MM.1S (cell line): ENCODE data around the gene MYO16.

Experiments used
- DNase-seq: peaks from one replicate; pipeline ENCODE4 v3.0.0-alpha.2; 2015
- H2AFZ ChIP-seq: fragments of 300-600 bp; sonication (generic); 2 replicates; pipeline ENCODE4 v1.6.0; 2016; ENCODE audit warnings: antibody characterized with exemption, low read length
- H3F3A ChIP-seq: fragments of 300-600 bp; sonication (generic); 2 replicates; pipeline ENCODE4 v1.6.1; 2016; ENCODE audit warnings: mild to moderate bottlenecking, antibody characterized with exemption, low read length, moderate library complexity, mixed read lengths; ENCODE audit not compliant: insufficient read depth
- H3K27ac ChIP-seq: fragments of 300-600 bp; sonication (generic); 2 replicates; pipeline ENCODE4 v1.5.1; 2016; ENCODE audit warnings: mild to moderate bottlenecking, low read length
- H3K27me3 ChIP-seq: fragments of 300-600 bp; sonication (generic); replicated peaks from 2 replicates; pipeline ENCODE4 v1.6.0; 2016; ENCODE audit warnings: low read length; ENCODE audit not compliant: insufficient read depth
- H3K36me3 ChIP-seq: fragments of 300-600 bp; sonication (generic); replicated peaks from 2 replicates; pipeline ENCODE4 v1.6.1; 2016; ENCODE audit warnings: mild to moderate bottlenecking, low read length, mixed read lengths; ENCODE audit not compliant: insufficient read depth
- H3K4me1 ChIP-seq: fragments of 300-600 bp; sonication (generic); 2 replicates; pipeline ENCODE4 v1.6.1; 2016; ENCODE audit warnings: low read length, mixed read lengths
- H3K4me2 ChIP-seq: fragments of 300-600 bp; sonication (generic); 2 replicates; pipeline ENCODE4 v1.6.0; 2016; ENCODE audit warnings: low read depth, low read length
- H3K4me3 ChIP-seq: fragments of 300-600 bp; sonication (generic); 2 replicates; pipeline ENCODE4 v1.5.1; 2016; ENCODE audit warnings: low read length, mixed read lengths
- H3K79me2 ChIP-seq: fragments of 300-600 bp; sonication (generic); 2 replicates; pipeline ENCODE4 v1.6.1; 2016; ENCODE audit warnings: mixed run types, low read length, mixed read lengths
- H3K9ac ChIP-seq: fragments of 300-600 bp; sonication (generic); 2 replicates; pipeline ENCODE4 v1.6.1; 2016; ENCODE audit warnings: low read length, mixed read lengths
- H3K9me2 ChIP-seq: fragments of 300-600 bp; sonication (generic); replicated peaks from 2 replicates; pipeline ENCODE4 v1.6.1; 2016; ENCODE audit warnings: mild to moderate bottlenecking, low read length, mixed read lengths; ENCODE audit not compliant: insufficient read depth
- H3K9me3 ChIP-seq: fragments of 300-600 bp; sonication (generic); replicated peaks from 2 replicates; pipeline ENCODE4 v1.6.1; 2016; ENCODE audit warnings: mild to moderate bottlenecking, low read length, mixed read lengths; ENCODE audit not compliant: insufficient read depth
- H4K20me1 ChIP-seq: fragments of 300-600 bp; sonication (generic); 2 replicates; pipeline ENCODE4 v1.6.1; 2016; ENCODE audit warnings: mild to moderate bottlenecking, low read length, moderate library complexity, mixed read lengths; ENCODE audit not compliant: insufficient read depth
- EZH2 ChIP-seq: fragments of 300-600 bp; sonication (generic); optimal IDR thresholded peaks from 2 replicates; pipeline ENCODE3; 2017; ENCODE audit warnings: low read depth, mild to moderate bottlenecking, antibody characterized with exemption, low read length, mixed read lengths
- EZH2phosphoT487 ChIP-seq: fragments of 300-600 bp; sonication (generic); IDR thresholded peaks from 2 replicates; pipeline ENCODE4 v1.6.1; 2018; ENCODE audit warnings: antibody characterized with exemption, low read length
- TF ChIP-seq, protein P1 (sequence below): fragments of 300-600 bp; sonication (generic); IDR thresholded peaks from 2 replicates; pipeline ENCODE4 v1.5.1; 2016; ENCODE audit warnings: antibody characterized with exemption, low read length, mixed read lengths

MYO16 gene

DNA sequence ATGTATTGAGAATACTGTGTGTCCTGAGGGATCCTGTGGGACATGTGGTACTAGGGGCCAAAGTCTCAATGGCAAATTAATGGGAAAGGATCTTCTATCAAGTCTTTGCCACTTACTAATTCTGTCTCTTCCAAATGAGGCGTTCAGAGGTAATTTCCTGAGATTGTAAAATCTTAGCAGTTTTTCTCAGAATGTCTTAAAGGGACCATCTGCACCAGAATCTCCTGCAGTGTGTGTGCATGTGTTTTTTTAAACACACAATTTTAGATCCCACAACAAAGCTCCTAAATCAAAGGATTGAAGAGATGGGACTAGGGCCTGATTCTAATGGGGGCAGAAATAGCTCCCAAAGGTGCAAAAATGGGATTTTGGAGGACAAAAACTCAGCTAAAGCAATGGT, 78.2 kb downstream of the MYO16 start:
- H3K79me2 ChIP-seq, result no peaks in the 10 kb centered on the region
- no peak overlapping the region for H3K9ac ChIP-seq
- H3K9me3 ChIP-seq, result no peaks in the 10 kb centered on the region; the same call in 1 of the 2 replicates
- H3K4me3 ChIP-seq, result no peak overlapping the region
- no peak overlapping the region for H2AFZ ChIP-seq
- no peaks in the 10 kb centered on the region for H3K9me2 ChIP-seq
- no peaks in the 10 kb centered on the region for H3K4me1 ChIP-seq
- no peak for DNase-seq
- no peaks in the 10 kb centered on the region for H3K36me3 ChIP-seq
- no peak overlapping the region for H3K27ac ChIP-seq
- no peaks in the 10 kb centered on the region for H3K27me3 ChIP-seq
- H4K20me1 ChIP-seq, result no peaks in the 10 kb centered on the region
- H3F3A ChIP-seq, result no peaks in the 10 kb centered on the region
- no peak overlapping the region for H3K4me2 ChIP-seq
- TF ChIP-seq EZH2phosphoT487, result no peak
- TF ChIP-seq, protein P1, sequence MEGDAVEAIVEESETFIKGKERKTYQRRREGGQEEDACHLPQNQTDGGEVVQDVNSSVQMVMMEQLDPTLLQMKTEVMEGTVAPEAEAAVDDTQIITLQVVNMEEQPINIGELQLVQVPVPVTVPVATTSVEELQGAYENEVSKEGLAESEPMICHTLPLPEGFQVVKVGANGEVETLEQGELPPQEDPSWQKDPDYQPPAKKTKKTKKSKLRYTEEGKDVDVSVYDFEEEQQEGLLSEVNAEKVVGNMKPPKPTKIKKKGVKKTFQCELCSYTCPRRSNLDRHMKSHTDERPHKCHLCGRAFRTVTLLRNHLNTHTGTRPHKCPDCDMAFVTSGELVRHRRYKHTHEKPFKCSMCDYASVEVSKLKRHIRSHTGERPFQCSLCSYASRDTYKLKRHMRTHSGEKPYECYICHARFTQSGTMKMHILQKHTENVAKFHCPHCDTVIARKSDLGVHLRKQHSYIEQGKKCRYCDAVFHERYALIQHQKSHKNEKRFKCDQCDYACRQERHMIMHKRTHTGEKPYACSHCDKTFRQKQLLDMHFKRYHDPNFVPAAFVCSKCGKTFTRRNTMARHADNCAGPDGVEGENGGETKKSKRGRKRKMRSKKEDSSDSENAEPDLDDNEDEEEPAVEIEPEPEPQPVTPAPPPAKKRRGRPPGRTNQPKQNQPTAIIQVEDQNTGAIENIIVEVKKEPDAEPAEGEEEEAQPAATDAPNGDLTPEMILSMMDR, result no peak
- no peak for TF ChIP-seq EZH2

DNA sequence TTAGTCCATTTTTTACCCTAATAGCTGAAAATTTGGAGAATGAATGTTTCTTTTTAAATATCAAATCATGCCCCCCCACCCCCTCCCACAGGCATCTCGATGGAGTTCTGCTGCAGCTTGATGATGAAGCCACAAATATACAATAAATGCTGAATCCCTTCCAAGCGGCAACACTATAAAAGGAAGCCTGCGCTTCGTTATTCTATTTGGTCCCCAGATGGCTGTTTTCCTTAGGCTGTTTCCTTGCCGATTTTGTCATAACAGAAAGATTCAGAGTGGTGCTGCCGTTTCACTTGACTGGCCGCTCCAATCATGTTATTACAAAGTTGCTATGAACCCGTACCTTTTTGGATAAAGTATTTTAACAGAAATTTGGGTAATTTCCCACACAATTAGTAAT, 79.5 kb downstream of the MYO16 start:
- DNase-seq, result no peak
- Histone ChIP-seq H3K79me2 (no peaks in the 10 kb centered on the region), H3K27ac (no peak overlapping the region)

DNA sequence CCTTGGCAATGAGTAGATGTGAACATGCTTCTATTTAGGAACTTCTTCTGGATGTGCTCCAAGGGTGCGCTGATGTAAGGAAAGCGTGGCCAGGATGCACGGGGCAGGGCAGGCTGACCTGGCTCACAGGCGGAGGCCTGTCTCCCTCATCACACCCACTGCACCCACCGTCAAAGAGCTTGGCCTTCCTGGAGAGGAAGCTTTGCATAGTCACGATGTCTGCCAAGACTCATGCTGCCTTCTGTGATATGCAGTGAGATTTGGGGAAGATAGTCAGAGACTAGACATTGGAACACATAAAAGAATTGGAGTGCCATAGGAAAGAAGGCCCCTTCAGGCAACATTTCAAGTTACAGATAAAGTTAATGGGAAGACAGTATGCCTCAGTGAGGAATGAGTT, 82.0 kb downstream of the MYO16 start:
- Histone ChIP-seq H3K9me3 (no peaks in the 10 kb centered on the region), H3K79me2 (no peaks in the 10 kb centered on the region), H2AFZ (no peak overlapping the region), H3K27me3 (no peaks in the 10 kb centered on the region), H3K9me2 (no peaks in the 10 kb centered on the region), H4K20me1 (no peaks in the 10 kb centered on the region), H3K4me2 (no peak overlapping the region), H3K4me3 (no peak overlapping the region), H3K27ac (no peak overlapping the region), H3F3A (no peaks in the 10 kb centered on the region), H3K9ac (no peak overlapping the region), H3K4me1 (no peaks in the 10 kb centered on the region), H3K36me3 (no peaks in the 10 kb centered on the region)
- DNase-seq, result no peak
- no peak for TF ChIP-seq EZH2phosphoT487
- TF ChIP-seq EZH2, result no peak
- TF ChIP-seq, protein P1, result no peak

More for the DNA sequence above, 79.5 kb downstream of the MYO16 start:
- no peak overlapping the region for H3K4me3 ChIP-seq
- no peak overlapping the region for H3K9ac ChIP-seq
- H3K36me3 ChIP-seq, result no peaks in the 10 kb centered on the region
- H3F3A ChIP-seq, result no peaks in the 10 kb centered on the region
- H3K4me2 ChIP-seq, result no peak overlapping the region
- no peaks in the 10 kb centered on the region for H3K4me1 ChIP-seq
- no peaks in the 10 kb centered on the region for H3K27me3 ChIP-seq
- no peaks in the 10 kb centered on the region for H4K20me1 ChIP-seq
- H2AFZ ChIP-seq, result no peak overlapping the region
- no peak for TF ChIP-seq EZH2phosphoT487
- TF ChIP-seq, protein P1, result no peak
- no peak for TF ChIP-seq EZH2
- H3K9me3 ChIP-seq, result no peaks in the 10 kb centered on the region
- no peaks in the 10 kb centered on the region for H3K9me2 ChIP-seq
